ENCODE measurements around the gene KNDC1. TPM values are rescaled to one million over a fixed set of nuclear protein-coding genes. Genes with fewer than 3 reads are reported as not detected.

The KNDC1 gene
- total and polyA plus RNA-seq, 10 of the 15 experiments (the other 5 are each of a cell fraction or from before 2014, with no cell fraction given), result 0.03 to 0.11 (median 0.05) TPM; not detected in 7

DNA sequence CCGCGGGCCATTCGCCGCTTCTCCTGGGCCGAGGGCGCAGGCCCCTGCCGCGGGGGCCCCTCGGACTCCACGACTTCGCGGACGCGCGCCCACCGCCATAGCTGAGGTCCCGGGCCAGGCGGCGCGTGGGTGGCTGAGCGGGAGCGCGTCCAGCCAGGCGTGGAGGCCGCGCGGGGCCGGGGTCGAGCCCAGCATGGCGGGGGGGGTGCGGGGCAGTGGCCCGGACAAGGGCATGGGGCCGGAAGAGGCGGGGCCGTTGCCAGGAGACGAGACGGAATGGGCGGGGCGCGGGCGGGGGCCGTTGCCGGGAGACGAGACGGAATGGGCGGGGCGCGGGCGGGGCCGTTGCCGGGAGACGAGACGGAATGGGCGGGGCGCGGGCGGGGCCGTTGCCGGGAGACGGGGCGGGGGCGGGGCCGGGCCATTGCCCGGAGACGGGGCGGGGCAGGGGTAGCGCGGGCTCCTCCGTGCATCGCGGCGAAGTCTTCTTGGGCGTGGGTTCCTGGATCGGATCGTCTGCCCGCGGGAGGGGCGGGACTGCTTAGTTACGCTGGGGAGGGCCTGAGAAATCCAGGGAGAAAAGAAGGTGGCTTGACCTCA is 101.8 kb downstream of the KNDC1 start:
- H3K4me2 ChIP-seq (ENCODE audit: control insufficient read depth, insufficient read depth), result no peak overlapping the region
- peaks cover 1 to 4% of the 10 kb centered on the region in 2 experiments; a peak in 2 of 4 replicates for H3K36me3 ChIP-seq (ENCODE audit: control insufficient read depth in 2 of 2, insufficient read depth in 2 of 2, low read length in 1 of 2)
- H2AFZ ChIP-seq (ENCODE audit: control insufficient read depth, low read depth, low read length), result peak overlapping the region; percentile 55
- H3K27me3 ChIP-seq (replicated peaks in 1 of 2; ENCODE audit: control insufficient read depth in 2 of 2, insufficient read depth in 2 of 2, low read length in 1 of 2), result no peaks in the 10 kb centered on the region
- ChIA-PET CTCF (interaction anchor here (1.0 to 1.2 kb wide), 3 partner anchors 14 to 17 kb away, joined by 3 to 5 read pairs (median 3); no protein-coding TSS in a partner anchor), POLR2A (interaction anchor here (0.6 to 1.4 kb wide), 3 partner anchors 15 to 129 kb away, joined by 3 to 4 read pairs (median 4); partner anchors contain the start of gene ADAM8), SMC1A (ENCODE audit: uncharacterized antibody, unreplicated experiment) (interaction anchor here (0.6 to 1.4 kb wide), 3 partner anchors 13 to 46 kb away, joined by 3 to 7 read pairs (median 5); no protein-coding TSS in a partner anchor), RAD21 (ENCODE audit: unreplicated experiment) (interaction anchor here (0.6 to 1.8 kb wide), 2 partner anchors 13 to 43 kb away, joined by 3 to 9 read pairs; no protein-coding TSS in a partner anchor)
- no peaks in the 10 kb centered on the region for H3K79me2 ChIP-seq (ENCODE audit: control insufficient read depth, insufficient read depth, low read length)
- ATAC-seq, result peak; percentile 80
- H3K9ac ChIP-seq (ENCODE audit: control insufficient read depth, insufficient read depth, low read length), result peak overlapping the region; percentile 34; the same call in 1 of the 2 replicates
- peak overlapping the region; percentile 55 for H3K27ac ChIP-seq (ENCODE audit: control insufficient read depth, insufficient read depth)
- in situ Hi-C loops (cut with MboI), result no loop called here
- H3K9me3 ChIP-seq (replicated peaks; ENCODE audit: control insufficient read depth, insufficient read depth, low read length), result no peaks in the 10 kb centered on the region
- DNase-seq (ENCODE audit: low read depth, low spot score), result no peak
- peak overlapping the region; percentile 83 for H3K4me3 ChIP-seq
- WGBS (ENCODE audit: insufficient coverage, insufficient replicate concordance, low lambda C conversion rate, missing lambda C conversion rate), result under 1% methylated on average over 35 of the region's 79 CpGs
- no TSS peak for BruUV-seq (replicated peaks)
- no peaks in the 10 kb centered on the region for H4K20me1 ChIP-seq (ENCODE audit: control insufficient read depth, insufficient read depth)
- peaks cover 30% of the 10 kb centered on the region for H3K4me1 ChIP-seq (ENCODE audit: control insufficient read depth, insufficient read depth, low read length)
- intact Hi-C loops (cut with micrococcal nuclease; ENCODE audit: unreplicated experiment), result no loop called here
- FAIRE-seq, result no peak
- TF ChIP-seq YY1 (IDR thresholded peaks at IDR 0.05; ENCODE audit: low read depth, low read length) (peak; percentile 76), RB1 (IDR thresholded peaks at IDR 0.05; ENCODE audit: borderline replicate concordance) (0 out of 2 replicates have a peak, but pooled peaks have one; percentile 1), RAD51 (IDR thresholded peaks at IDR 0.05) (no peak), PAX5 (IDR thresholded peaks at IDR 0.05; ENCODE audit: borderline replicate concordance, low read depth, low read length) (peak; percentile 46; the same call in 1 of the 2 replicates), TCF3 (IDR thresholded peaks at IDR 0.05; ENCODE audit: borderline replicate concordance, insufficient read depth, low read depth, low read length) (no peak), POLR2A (IDR thresholded peaks at IDR 0.05; ENCODE audit: low read depth, low read length) (peak; percentile 50; the same call in 1 of the 2 replicates), SRF (IDR thresholded peaks at IDR 0.05; ENCODE audit: low read depth in 2 of 2, low read length in 2 of 2) (peak in 1 of 2 experiments; percentile 47; a peak in 2 of 4 replicates), HDGF (IDR thresholded peaks at IDR 0.05) (no peak)
- TF ChIP-seq, protein P1, sequence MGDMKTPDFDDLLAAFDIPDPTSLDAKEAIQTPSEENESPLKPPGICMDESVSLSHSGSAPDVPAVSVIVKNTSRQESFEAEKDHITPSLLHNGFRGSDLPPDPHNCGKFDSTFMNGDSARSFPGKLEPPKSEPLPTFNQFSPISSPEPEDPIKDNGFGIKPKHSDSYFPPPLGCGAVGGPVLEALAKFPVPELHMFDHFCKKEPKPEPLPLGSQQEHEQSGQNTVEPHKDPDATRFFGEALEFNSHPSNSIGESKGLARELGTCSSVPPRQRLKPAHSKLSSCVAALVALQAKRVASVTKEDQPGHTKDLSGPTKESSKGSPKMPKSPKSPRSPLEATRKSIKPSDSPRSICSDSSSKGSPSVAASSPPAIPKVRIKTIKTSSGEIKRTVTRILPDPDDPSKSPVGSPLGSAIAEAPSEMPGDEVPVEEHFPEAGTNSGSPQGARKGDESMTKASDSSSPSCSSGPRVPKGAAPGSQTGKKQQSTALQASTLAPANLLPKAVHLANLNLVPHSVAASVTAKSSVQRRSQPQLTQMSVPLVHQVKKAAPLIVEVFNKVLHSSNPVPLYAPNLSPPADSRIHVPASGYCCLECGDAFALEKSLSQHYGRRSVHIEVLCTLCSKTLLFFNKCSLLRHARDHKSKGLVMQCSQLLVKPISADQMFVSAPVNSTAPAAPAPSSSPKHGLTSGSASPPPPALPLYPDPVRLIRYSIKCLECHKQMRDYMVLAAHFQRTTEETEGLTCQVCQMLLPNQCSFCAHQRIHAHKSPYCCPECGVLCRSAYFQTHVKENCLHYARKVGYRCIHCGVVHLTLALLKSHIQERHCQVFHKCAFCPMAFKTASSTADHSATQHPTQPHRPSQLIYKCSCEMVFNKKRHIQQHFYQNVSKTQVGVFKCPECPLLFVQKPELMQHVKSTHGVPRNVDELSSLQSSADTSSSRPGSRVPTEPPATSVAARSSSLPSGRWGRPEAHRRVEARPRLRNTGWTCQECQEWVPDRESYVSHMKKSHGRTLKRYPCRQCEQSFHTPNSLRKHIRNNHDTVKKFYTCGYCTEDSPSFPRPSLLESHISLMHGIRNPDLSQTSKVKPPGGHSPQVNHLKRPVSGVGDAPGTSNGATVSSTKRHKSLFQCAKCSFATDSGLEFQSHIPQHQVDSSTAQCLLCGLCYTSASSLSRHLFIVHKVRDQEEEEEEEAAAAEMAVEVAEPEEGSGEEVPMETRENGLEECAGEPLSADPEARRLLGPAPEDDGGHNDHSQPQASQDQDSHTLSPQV (IDR thresholded peaks at IDR 0.05), result no peak
- TF ChIP-seq, protein P2, sequence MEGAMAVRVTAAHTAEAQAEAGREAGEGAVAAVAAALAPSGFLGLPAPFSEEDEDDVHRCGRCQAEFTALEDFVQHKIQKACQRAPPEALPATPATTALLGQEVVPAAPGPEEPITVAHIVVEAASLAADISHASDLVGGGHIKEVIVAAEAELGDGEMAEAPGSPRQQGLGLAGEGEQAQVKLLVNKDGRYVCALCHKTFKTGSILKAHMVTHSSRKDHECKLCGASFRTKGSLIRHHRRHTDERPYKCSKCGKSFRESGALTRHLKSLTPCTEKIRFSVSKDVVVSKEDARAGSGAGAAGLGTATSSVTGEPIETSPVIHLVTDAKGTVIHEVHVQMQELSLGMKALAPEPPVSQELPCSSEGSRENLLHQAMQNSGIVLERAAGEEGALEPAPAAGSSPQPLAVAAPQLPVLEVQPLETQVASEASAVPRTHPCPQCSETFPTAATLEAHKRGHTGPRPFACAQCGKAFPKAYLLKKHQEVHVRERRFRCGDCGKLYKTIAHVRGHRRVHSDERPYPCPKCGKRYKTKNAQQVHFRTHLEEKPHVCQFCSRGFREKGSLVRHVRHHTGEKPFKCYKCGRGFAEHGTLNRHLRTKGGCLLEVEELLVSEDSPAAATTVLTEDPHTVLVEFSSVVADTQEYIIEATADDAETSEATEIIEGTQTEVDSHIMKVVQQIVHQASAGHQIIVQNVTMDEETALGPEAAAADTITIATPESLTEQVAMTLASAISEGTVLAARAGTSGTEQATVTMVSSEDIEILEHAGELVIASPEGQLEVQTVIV (IDR thresholded peaks at IDR 0.05; ENCODE audit: borderline replicate concordance, partially characterized antibody), result no peak
- TF ChIP-seq, protein P3, sequence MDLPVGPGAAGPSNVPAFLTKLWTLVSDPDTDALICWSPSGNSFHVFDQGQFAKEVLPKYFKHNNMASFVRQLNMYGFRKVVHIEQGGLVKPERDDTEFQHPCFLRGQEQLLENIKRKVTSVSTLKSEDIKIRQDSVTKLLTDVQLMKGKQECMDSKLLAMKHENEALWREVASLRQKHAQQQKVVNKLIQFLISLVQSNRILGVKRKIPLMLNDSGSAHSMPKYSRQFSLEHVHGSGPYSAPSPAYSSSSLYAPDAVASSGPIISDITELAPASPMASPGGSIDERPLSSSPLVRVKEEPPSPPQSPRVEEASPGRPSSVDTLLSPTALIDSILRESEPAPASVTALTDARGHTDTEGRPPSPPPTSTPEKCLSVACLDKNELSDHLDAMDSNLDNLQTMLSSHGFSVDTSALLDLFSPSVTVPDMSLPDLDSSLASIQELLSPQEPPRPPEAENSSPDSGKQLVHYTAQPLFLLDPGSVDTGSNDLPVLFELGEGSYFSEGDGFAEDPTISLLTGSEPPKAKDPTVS (IDR thresholded peaks at IDR 0.05; ENCODE audit: low read depth, low read length), result no peak
